HCT116 (cell line): ENCODE data around the gene PLA2G1B. TPM values are rescaled to one million over a fixed set of nuclear protein-coding genes. Genes with fewer than 3 reads are reported as not detected.
"Not testable (repeated sequence)": the region's sequence is repeated elsewhere in the genome, so short reads cannot be mapped to it uniquely, and the experiment has no call there.

Experiments used
- ATAC-seq: fragments of 200-7000 bp; cut with Tn5 transposase; 2 replicates; pipeline ENCODE4 v1.9.1; 2020; ENCODE audit warnings: mild to moderate bottlenecking, moderate library complexity
- BruUV-seq: library from RNA; stranded (reverse); fragments of 400-500 nt; replicated peaks from 2 replicates; lab custom pipeline; 2021; lab: Mats Ljungman, UMichigan
- CTCF ChIA-PET: fragments of 300-600 bp; sonication (Branson Sonifier 250); formaldehyde crosslinking; loops from one replicate; lab custom pipeline; 2021; ENCODE audit warnings: antibody characterized with exemption; lab: Charles Lee
- POLR2A ChIA-PET: fragments of 300-600, 350-600 bp; sonication (Branson Sonifier 250); formaldehyde crosslinking; loops from one replicate; lab custom pipeline; 2021; ENCODE audit warnings: antibody characterized with exemption; lab: Charles Lee
- RAD21 ChIA-PET, 2 experiments: fragments of 300-600 bp; sonication (Branson Sonifier 250); formaldehyde crosslinking; loops; one replicate each; lab custom pipeline; 2023; ENCODE audit warnings: low total read pairs in 2 of 2; ENCODE audit not compliant: uncharacterized antibody in 2 of 2, unreplicated experiment in 2 of 2, low non-redundant PET in 1 of 2; lab: Charles Lee
- DNase-seq: peaks from one replicate; pipeline ENCODE4 v3.0.0-alpha.2; 2010; ENCODE audit warnings: low read depth, low spot score
- H2AFZ ChIP-seq: fragments of 200-600 bp; shearing (Covaris generic), sonication (generic); 2 replicates; pipeline ENCODE4 v1.6.1; 2017; ENCODE audit warnings: low read depth, mixed run types, mixed read lengths, antibody characterized with exemption, low read length; ENCODE audit not compliant: poor library complexity, severe bottlenecking
- H3K27ac ChIP-seq: 2 replicates; pipeline ENCODE4 v1.5.1; 2012; ENCODE audit warnings: low read depth, low read length
- H3K27me3 ChIP-seq: fragments of 200-600 bp; sonication (generic); 2 replicates; pipeline ENCODE4 v1.6.1; 2016; ENCODE audit warnings: mixed run types, low read length, mixed read lengths; ENCODE audit not compliant: insufficient read depth
- H3K36me3 ChIP-seq, 2 experiments: fragments of 200-500 bp in 1 of 2; fragments of 200-600 bp in 1 of 2; sonication (Bioruptor generic) in 1 of 2; sonication (generic) in 1 of 2; 2 replicates each; pipeline versions ENCODE4 v1.5.1 to v1.6.1; 2014 to 2016; ENCODE audit warnings: low read length in 2 of 2, inconsistent platforms in 1 of 2, mixed read lengths in 1 of 2, mixed run types in 1 of 2; ENCODE audit not compliant: insufficient read depth in 2 of 2, control insufficient read depth in 1 of 2
- H3K4me1 ChIP-seq, 2 experiments: fragments of 200-600 bp in 1 of 2; sonication (generic) in 1 of 2; 2 replicates each; pipeline versions ENCODE4 v1.5.1 to v1.6.1; 2012 to 2017; ENCODE audit warnings: low read length in 2 of 2, inconsistent platforms in 1 of 2, mild to moderate bottlenecking in 1 of 2, mixed read lengths in 1 of 2, mixed run types in 1 of 2, moderate library complexity in 1 of 2; ENCODE audit not compliant: insufficient read depth in 2 of 2, control insufficient read depth in 1 of 2
- H3K4me2 ChIP-seq: fragments of 200-600 bp; sonication (generic); 2 replicates; pipeline ENCODE4 v1.6.1; 2017; ENCODE audit warnings: mixed run types, low read length, mixed read lengths
- H3K4me3 ChIP-seq, 2 experiments: fragments of 200-600 bp in 1 of 2; sonication (generic) in 1 of 2; replicated peaks in 1 of 2; 2 replicates each; pipeline ENCODE4 v1.5.1; 2011 to 2016; ENCODE audit warnings: low read length in 2 of 2, control low read depth in 1 of 2, low read depth in 1 of 2, mild to moderate bottlenecking in 1 of 2, mixed read lengths in 1 of 2, mixed run types in 1 of 2
- H3K79me2 ChIP-seq: fragments of 200-600 bp; sonication (generic); 2 replicates; pipeline ENCODE4 v1.6.1; 2017; ENCODE audit warnings: mild to moderate bottlenecking, mixed run types, low read length, moderate library complexity, mixed read lengths; ENCODE audit not compliant: insufficient read depth
- H3K9ac ChIP-seq: fragments of 200-600 bp; sonication (generic); 2 replicates; pipeline ENCODE4 v1.6.1; 2016; ENCODE audit warnings: low read length, mixed read lengths
- H3K9me2 ChIP-seq: fragments of 200-600 bp; sonication (generic), shearing (Covaris generic); 2 replicates; pipeline ENCODE4 v1.6.1; 2017; ENCODE audit warnings: mixed run types, mild to moderate bottlenecking, moderate library complexity; ENCODE audit not compliant: insufficient read depth
- H3K9me3 ChIP-seq, 2 experiments: fragments of 200-500 bp in 1 of 2; fragments of 200-600 bp in 1 of 2; sonication (Bioruptor generic) in 1 of 2; sonication (generic) in 1 of 2; 2 replicates each; pipeline ENCODE4 v1.6.1; 2014 to 2017; ENCODE audit warnings: low read length in 2 of 2, mixed read lengths in 2 of 2, inconsistent platforms in 1 of 2, low read depth in 1 of 2, mild to moderate bottlenecking in 1 of 2, mixed run types in 1 of 2, moderate library complexity in 1 of 2; ENCODE audit not compliant: control insufficient read depth in 1 of 2, insufficient read depth in 1 of 2
- H4K20me1 ChIP-seq: fragments of 200-600 bp; sonication (generic), shearing (Covaris generic); 2 replicates; pipeline ENCODE4 v1.6.1; 2017; ENCODE audit warnings: mixed run types, mild to moderate bottlenecking, moderate library complexity; ENCODE audit not compliant: insufficient read depth
- RAD21 ChIP-seq: IDR thresholded peaks from 2 replicates; pipeline ENCODE4 v1.6.1; 2012; ENCODE audit warnings: low read depth, mild to moderate bottlenecking
- intact Hi-C: fragments of 100-400 bp; cut with micrococcal nuclease; formaldehyde crosslinking; loops from 2 replicates; pipeline ENCODE4 v1.10.0; 2022
- total RNA-seq: library from RNA; stranded (reverse); gene quantifications from one replicate; pipeline ENCODE4 v1.2.1, GENCODE V29; 2021; ENCODE audit not compliant: unreplicated experiment
- TF ChIP-seq, protein P1 (sequence below), 3 experiments: fragments of 200-600 bp in 1 of 3; sonication (generic) in 1 of 3; IDR thresholded peaks in 2 of 3; conservative IDR thresholded peaks in 1 of 3; 2 replicates each; pipeline ENCODE4 v1.5.1; 2012 to 2017; ENCODE audit warnings: low read depth in 2 of 3, low read length in 2 of 3, antibody characterized with exemption in 1 of 3, borderline replicate concordance in 1 of 3, control low read depth in 1 of 3, mild to moderate bottlenecking in 1 of 3, mixed read lengths in 1 of 3, mixed run types in 1 of 3, moderate library complexity in 1 of 3; ENCODE audit not compliant: insufficient read depth in 1 of 3

PLA2G1B gene
- total RNA-seq, 1 experiment from 2014 or later, result 2.0 TPM

DNA sequence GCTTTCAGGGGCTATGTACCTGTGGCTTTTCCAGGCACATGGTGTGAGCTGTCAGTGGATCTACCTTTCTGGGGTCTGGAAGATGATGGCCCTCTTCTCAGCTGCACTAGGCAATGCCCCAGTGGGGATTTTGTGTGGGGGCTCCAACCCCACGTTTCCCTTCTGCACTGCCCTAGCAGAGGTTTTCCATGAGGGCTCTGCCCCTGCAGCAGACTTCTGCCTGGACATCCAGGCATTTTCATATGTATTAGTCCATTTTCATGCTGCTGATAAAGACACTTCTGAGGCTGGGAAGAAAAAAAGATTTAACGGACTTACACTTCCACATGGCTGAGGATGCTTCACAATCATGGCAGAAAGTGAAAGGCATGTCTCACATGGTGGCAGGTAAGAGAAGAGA lies 8.8 kb upstream of the PLA2G1B start:
- H3K9ac ChIP-seq, H3K4me1 ChIP-seq, ATAC-seq, H3K79me2 ChIP-seq, DNase-seq, H3K9me2 ChIP-seq, H4K20me1 ChIP-seq, H2AFZ ChIP-seq, H3K27ac ChIP-seq, H3K4me2 ChIP-seq, H3K27me3 ChIP-seq, RAD21 ChIA-PET, BruUV-seq, H3K36me3 ChIP-seq, H3K4me3 ChIP-seq, H3K9me3 ChIP-seq: not testable (repeated sequence)
- ChIA-PET CTCF (interaction anchor here (1.0 kb wide), 1 partner anchor 132 kb away, joined by 3 read pairs; no protein-coding TSS in a partner anchor), POLR2A (interaction anchor here (1.2 kb wide), 1 partner anchor 9 kb away, joined by 4 read pairs; the partner anchor contains the start of gene PLA2G1B)
- intact Hi-C loops, result loop anchor here (5.0 to 10.0 kb wide), 2 partner anchors 131 to 378 kb away; partner anchors contain the start of genes SRSF9 and UNC119B

DNA sequence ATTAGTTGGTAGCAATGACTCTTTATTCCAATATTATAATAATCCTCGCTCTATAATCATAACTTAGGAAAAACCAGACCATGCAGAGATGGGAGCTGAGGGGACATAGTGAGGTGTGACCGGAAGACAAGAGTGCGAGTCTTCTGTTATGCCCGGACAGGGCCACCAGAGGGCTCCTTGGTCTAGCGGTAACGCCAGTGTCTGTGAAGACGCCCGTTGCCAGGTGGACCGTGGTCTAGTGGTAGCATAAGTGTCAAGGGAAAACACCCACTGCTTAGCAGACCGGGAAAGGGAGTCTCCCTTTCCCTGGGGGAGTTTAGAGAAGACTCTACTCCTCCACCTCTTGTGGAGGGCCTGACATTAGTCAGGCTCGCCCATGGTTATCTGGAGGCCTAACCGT lies 7.9 kb upstream of the PLA2G1B start:
- not testable (repeated sequence) for H3K27ac ChIP-seq, H3K4me2 ChIP-seq, H3K36me3 ChIP-seq, H3K4me1 ChIP-seq, H3K9me3 ChIP-seq, H3K4me3 ChIP-seq, H4K20me1 ChIP-seq, H3K9ac ChIP-seq, H3K79me2 ChIP-seq, H3K9me2 ChIP-seq, H3K27me3 ChIP-seq, BruUV-seq
- ChIA-PET RAD21 (interaction anchor here in 1 of 2 experiments (0.7 to 1.0 kb wide), 2 partner anchors 132 to 181 kb away, joined by 3 read pairs; no protein-coding TSS in a partner anchor), CTCF (interaction anchor here (0.6 to 1.0 kb wide), 5 partner anchors 9 to 133 kb away, joined by 3 to 7 read pairs (median 3); partner anchors contain the start of gene PLA2G1B), POLR2A (interaction anchor here (0.8 to 1.2 kb wide), 2 partner anchors 8 to 102 kb away, joined by 3 to 4 read pairs; partner anchors contain the start of genes COX6A1 and PLA2G1B)
- peak; percentile 46 for DNase-seq
- intact Hi-C loops, result loop anchor here (1.0 to 10.0 kb wide), 3 partner anchors 104 to 379 kb away; partner anchors contain the start of genes SRSF9 and UNC119B
- ATAC-seq, result peak; percentile 75
- peak; percentile 76 for TF ChIP-seq RAD21
- TF ChIP-seq, protein P1, sequence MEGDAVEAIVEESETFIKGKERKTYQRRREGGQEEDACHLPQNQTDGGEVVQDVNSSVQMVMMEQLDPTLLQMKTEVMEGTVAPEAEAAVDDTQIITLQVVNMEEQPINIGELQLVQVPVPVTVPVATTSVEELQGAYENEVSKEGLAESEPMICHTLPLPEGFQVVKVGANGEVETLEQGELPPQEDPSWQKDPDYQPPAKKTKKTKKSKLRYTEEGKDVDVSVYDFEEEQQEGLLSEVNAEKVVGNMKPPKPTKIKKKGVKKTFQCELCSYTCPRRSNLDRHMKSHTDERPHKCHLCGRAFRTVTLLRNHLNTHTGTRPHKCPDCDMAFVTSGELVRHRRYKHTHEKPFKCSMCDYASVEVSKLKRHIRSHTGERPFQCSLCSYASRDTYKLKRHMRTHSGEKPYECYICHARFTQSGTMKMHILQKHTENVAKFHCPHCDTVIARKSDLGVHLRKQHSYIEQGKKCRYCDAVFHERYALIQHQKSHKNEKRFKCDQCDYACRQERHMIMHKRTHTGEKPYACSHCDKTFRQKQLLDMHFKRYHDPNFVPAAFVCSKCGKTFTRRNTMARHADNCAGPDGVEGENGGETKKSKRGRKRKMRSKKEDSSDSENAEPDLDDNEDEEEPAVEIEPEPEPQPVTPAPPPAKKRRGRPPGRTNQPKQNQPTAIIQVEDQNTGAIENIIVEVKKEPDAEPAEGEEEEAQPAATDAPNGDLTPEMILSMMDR (IDR thresholded peaks at IDR 0.05 in 2 of 3, conservative IDR thresholded peaks at IDR 0.05 in 1 of 3; ENCODE audit: borderline replicate concordance in 1 of 3, insufficient read depth in 1 of 3, low read depth in 2 of 3, low read length in 2 of 3), result peak; percentile 60 to 78 (median 61); a peak in 5 of 6 replicates
- H2AFZ ChIP-seq, result peak overlapping the region; percentile 26
